Hepatocyte (in vitro differentiated cells): ENCODE data around the gene SOX21. TPM values are rescaled to one million over a fixed set of nuclear protein-coding genes. Genes with fewer than 3 reads are reported as not detected.

Experiments
- DNase-seq: peaks from one replicate; pipeline ENCODE4 v3.0.0-alpha.2; 2016; ENCODE audit warnings: low spot score
- H2AFZ ChIP-seq: fragments of 200-600 bp; sonication (generic); 2 replicates; pipeline ENCODE4 v1.6.0; 2016; ENCODE audit warnings: antibody characterized with exemption, mild to moderate bottlenecking
- H3K27ac ChIP-seq: fragments of 200-600 bp; sonication (generic); 2 replicates; pipeline ENCODE4 v1.5.1; 2016; ENCODE audit warnings: mild to moderate bottlenecking
- H3K27me3 ChIP-seq: fragments of 200-600 bp; sonication (generic); 2 replicates; pipeline ENCODE4 v1.6.1; 2016
- H3K36me3 ChIP-seq: fragments of 200-600 bp; sonication (generic); replicated peaks from 2 replicates; pipeline ENCODE4 v1.5.1; 2016; ENCODE audit warnings: low read depth; ENCODE audit not compliant: insufficient read depth
- H3K4me1 ChIP-seq: fragments of 200-600 bp; sonication (generic); 2 replicates; pipeline ENCODE4 v1.5.1; 2016; ENCODE audit warnings: mild to moderate bottlenecking, moderate library complexity; ENCODE audit not compliant: insufficient read depth
- H3K4me2 ChIP-seq: fragments of 200-600 bp; sonication (generic); 2 replicates; pipeline ENCODE4 v1.6.0; 2016
- H3K4me3 ChIP-seq: fragments of 200-600 bp; sonication (generic); 2 replicates; pipeline ENCODE4 v1.5.1; 2016; ENCODE audit warnings: mild to moderate bottlenecking
- H3K79me2 ChIP-seq: fragments of 200-600 bp; sonication (generic); 2 replicates; pipeline ENCODE4 v1.6.0; 2017; ENCODE audit warnings: mild to moderate bottlenecking
- H3K9me2 ChIP-seq: fragments of 200-600 bp; sonication (generic); replicated peaks from 2 replicates; pipeline ENCODE4 v1.6.0; 2017; ENCODE audit warnings: mild to moderate bottlenecking; ENCODE audit not compliant: insufficient read depth
- H3K9me3 ChIP-seq: fragments of 200-600 bp; sonication (generic); 2 replicates; pipeline ENCODE4 v1.5.1; 2016; ENCODE audit warnings: low read depth, mild to moderate bottlenecking
- H4K20me1 ChIP-seq: fragments of 200-600 bp; sonication (generic); 2 replicates; pipeline ENCODE4 v1.6.0; 2016; ENCODE audit warnings: mild to moderate bottlenecking; ENCODE audit not compliant: insufficient read depth, poor library complexity, severe bottlenecking
- EZH2 ChIP-seq: fragments of 200-600 bp; sonication (generic); IDR thresholded peaks from 2 replicates; pipeline ENCODE4 v1.6.1; 2016; ENCODE audit warnings: antibody characterized with exemption, mild to moderate bottlenecking, borderline replicate concordance
- EZH2phosphoT487 ChIP-seq: fragments of 200-600 bp; sonication (generic); IDR thresholded peaks from one replicate; pipeline ENCODE4 v1.6.1; 2018; ENCODE audit warnings: antibody characterized with exemption, mild to moderate bottlenecking, low read depth, moderate library complexity; ENCODE audit not compliant: unreplicated experiment, severe bottlenecking
- WGBS: methylation state at CpG from one replicate; pipeline ENCODE4 v1.1.6; 2016; ENCODE audit warnings: low lambda C conversion rate; ENCODE audit errors: missing lambda C conversion rate; 5-methylcytosine and 5-hydroxymethylcytosine counted together
- polyA plus RNA-seq: library from polyadenylated mRNA; unstranded; fragments of >200 nt; fragmentation: Nextera tagmentation; extraction: Ambion mirVana; gene quantifications from 2 replicates; pipeline ENCODE4 v1.2.1, GENCODE V29; 2016
- total RNA-seq: library from RNA; depleted of rRNA; stranded (reverse); fragments of >200 nt; gene quantifications from 2 replicates; pipeline ENCODE4 v1.2.3, GENCODE V29; 2014
- TF ChIP-seq, protein P1 (sequence below): fragments of 200-600 bp; sonication (generic); IDR thresholded peaks from 2 replicates; pipeline ENCODE4 v1.5.1; 2016; ENCODE audit warnings: antibody characterized with exemption, mild to moderate bottlenecking; ENCODE audit not compliant: poor library complexity

The SOX21 gene
- total and polyA plus RNA-seq, 2 experiments from 2014 or later, result 0.65 to 0.90 TPM

DNA sequence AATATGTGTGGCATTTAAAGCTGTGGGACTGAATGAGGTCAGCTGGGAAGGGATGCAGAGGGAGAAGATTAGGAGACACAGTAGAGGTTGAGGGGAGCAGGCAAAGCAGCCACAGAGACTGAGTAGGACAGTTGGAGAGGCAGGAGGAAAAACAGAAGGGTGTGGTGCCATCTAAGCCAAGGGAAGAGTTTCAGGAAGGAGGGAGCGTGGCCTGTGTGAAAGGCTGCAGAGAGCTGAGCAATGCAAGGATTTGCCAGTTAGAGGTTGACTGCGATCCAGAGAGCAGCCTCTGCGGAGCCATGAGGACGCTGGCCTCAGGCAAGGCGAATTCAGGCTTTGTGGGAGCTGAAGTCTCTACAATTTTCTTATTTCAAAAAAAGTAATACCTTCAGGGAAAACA lies 28.9 kb downstream of the SOX21 start:
- no peak overlapping the region for H3K27ac ChIP-seq
- no peaks in the 10 kb centered on the region for H4K20me1 ChIP-seq
- TF ChIP-seq, protein P1, sequence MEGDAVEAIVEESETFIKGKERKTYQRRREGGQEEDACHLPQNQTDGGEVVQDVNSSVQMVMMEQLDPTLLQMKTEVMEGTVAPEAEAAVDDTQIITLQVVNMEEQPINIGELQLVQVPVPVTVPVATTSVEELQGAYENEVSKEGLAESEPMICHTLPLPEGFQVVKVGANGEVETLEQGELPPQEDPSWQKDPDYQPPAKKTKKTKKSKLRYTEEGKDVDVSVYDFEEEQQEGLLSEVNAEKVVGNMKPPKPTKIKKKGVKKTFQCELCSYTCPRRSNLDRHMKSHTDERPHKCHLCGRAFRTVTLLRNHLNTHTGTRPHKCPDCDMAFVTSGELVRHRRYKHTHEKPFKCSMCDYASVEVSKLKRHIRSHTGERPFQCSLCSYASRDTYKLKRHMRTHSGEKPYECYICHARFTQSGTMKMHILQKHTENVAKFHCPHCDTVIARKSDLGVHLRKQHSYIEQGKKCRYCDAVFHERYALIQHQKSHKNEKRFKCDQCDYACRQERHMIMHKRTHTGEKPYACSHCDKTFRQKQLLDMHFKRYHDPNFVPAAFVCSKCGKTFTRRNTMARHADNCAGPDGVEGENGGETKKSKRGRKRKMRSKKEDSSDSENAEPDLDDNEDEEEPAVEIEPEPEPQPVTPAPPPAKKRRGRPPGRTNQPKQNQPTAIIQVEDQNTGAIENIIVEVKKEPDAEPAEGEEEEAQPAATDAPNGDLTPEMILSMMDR, result no peak
- no peak for TF ChIP-seq EZH2
- no peak for TF ChIP-seq EZH2phosphoT487
- no peak overlapping the region for H3K4me2 ChIP-seq
- H3K79me2 ChIP-seq, result no peaks in the 10 kb centered on the region
- 68% methylated on average over 5 of the region's 5 CpGs for WGBS
- H3K4me3 ChIP-seq, result no peak overlapping the region
- H3K9me2 ChIP-seq, result no peaks in the 10 kb centered on the region
- DNase-seq, result no peak
- no peaks in the 10 kb centered on the region for H3K4me1 ChIP-seq
- no peak overlapping the region for H2AFZ ChIP-seq
- H3K36me3 ChIP-seq, result no peaks in the 10 kb centered on the region
- H3K9me3 ChIP-seq, result no peaks in the 10 kb centered on the region
- peaks cover 24% of the 10 kb centered on the region for H3K27me3 ChIP-seq

DNA sequence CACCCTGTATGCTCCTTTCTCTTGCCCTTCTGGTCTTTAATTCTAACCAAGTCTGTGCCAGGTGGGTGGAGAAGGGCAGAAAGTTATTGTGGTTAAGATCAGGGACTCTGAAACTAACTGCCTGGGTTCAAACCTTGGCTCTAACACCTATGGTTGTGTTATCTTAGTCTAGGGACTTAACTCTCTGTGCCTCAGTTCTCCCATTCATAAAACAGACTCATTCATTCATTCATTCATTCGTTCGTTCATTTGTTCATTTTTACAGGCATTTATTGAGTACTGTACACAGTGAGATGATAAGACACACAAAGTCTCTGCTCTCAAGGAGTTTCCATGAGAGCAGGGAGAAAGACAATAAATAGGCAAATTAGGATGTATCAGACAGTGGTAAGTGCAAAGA lies 30.1 kb downstream of the SOX21 start:
- no peak overlapping the region for H2AFZ ChIP-seq
- DNase-seq, result no peak
- TF ChIP-seq EZH2phosphoT487, result no peak
- TF ChIP-seq, protein P1, result no peak
- no peak for TF ChIP-seq EZH2
- H4K20me1 ChIP-seq, result no peaks in the 10 kb centered on the region
- H3K4me3 ChIP-seq, result no peak overlapping the region
- 87% methylated on average over 2 of the region's 2 CpGs for WGBS
- H3K27me3 ChIP-seq, result peaks cover 35% of the 10 kb centered on the region
- no peaks in the 10 kb centered on the region for H3K79me2 ChIP-seq
- H3K27ac ChIP-seq, result no peak overlapping the region
- no peaks in the 10 kb centered on the region for H3K9me2 ChIP-seq
- H3K36me3 ChIP-seq, result no peaks in the 10 kb centered on the region
- no peaks in the 10 kb centered on the region for H3K9me3 ChIP-seq
- no peak overlapping the region for H3K4me2 ChIP-seq
- no peaks in the 10 kb centered on the region for H3K4me1 ChIP-seq

DNA sequence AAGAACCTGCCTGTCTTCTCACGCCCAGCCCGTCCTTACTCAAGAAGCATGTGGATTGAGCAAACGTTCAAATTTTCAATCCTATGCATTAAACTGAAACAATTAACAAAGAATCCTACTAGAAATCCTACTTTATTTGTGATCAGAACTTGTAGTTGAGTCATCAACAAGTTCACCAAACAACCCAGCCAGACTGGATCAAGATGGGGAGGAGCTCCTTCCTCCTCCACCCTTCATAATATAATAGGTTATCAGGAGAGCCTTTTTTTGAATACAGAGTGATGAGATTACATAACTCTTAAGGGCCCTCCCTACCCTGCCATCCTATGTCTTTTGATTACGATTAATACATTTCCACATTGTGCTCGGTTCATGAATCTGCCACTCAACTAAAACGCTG lies 32.7 kb downstream of the SOX21 start:
- TF ChIP-seq, protein P1, result no peak
- TF ChIP-seq EZH2, result no peak
- no peak for TF ChIP-seq EZH2phosphoT487
- no peaks in the 10 kb centered on the region for H3K9me2 ChIP-seq
- 77% methylated on average over 6 of the region's 6 CpGs for WGBS
- H3K4me2 ChIP-seq, result no peak overlapping the region
- no peak overlapping the region for H3K4me3 ChIP-seq
- H3K36me3 ChIP-seq, result no peaks in the 10 kb centered on the region
- no peaks in the 10 kb centered on the region for H3K4me1 ChIP-seq
- H4K20me1 ChIP-seq, result no peaks in the 10 kb centered on the region
- no peak for DNase-seq
- H3K79me2 ChIP-seq, result no peaks in the 10 kb centered on the region
- H3K9me3 ChIP-seq, result no peaks in the 10 kb centered on the region
- H3K27ac ChIP-seq, result no peak overlapping the region
- H2AFZ ChIP-seq, result no peak overlapping the region
- H3K27me3 ChIP-seq, result peaks cover 49% of the 10 kb centered on the region

DNA sequence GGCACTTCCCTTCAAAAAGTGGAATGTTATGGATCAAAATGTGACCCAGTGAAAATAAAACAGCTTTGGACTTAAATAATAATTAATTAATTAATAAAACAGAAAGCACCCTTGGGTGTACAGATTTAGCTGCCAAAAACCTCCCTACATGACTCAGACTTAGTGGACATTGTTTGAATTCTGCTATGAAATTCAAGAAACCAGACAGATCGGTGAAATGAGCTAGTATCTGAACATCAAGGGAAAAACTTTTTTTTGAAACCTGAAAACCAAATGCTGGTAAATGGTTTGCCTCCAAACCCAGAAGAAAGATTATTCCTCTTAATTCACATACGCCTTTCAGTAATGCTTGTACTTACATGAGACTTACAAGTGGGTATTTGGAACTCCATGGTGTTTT lies 33.5 kb downstream of the SOX21 start:
- Histone ChIP-seq H3K9me3 (no peaks in the 10 kb centered on the region), H4K20me1 (no peaks in the 10 kb centered on the region), H3K27me3 (peaks cover 49% of the 10 kb centered on the region), H3K4me3 (no peak overlapping the region), H2AFZ (no peak overlapping the region), H3K79me2 (no peaks in the 10 kb centered on the region), H3K4me1 (no peaks in the 10 kb centered on the region), H3K4me2 (no peak overlapping the region), H3K9me2 (no peaks in the 10 kb centered on the region), H3K36me3 (no peaks in the 10 kb centered on the region), H3K27ac (no peak overlapping the region)
- WGBS, result 96% methylated on average over 2 of the region's 2 CpGs
- TF ChIP-seq, protein P1, result no peak
- TF ChIP-seq EZH2, result no peak
- no peak for TF ChIP-seq EZH2phosphoT487
- DNase-seq, result no peak
